Measurements from ENCODE around the gene CPSF4L. TPM values are rescaled to one million over a fixed set of nuclear protein-coding genes. Genes with fewer than 3 reads are reported as not detected.

CPSF4L gene
- total RNA-seq, 1 experiment from 2014 or later = not detected

- no peak for ATAC-seq
Observed at GRCh38 chr17:73205459-73205961, 56.2 kb downstream of the CPSF4L start.

GRCh38 chr17:73203788-73204479 is 57.7 kb downstream of the CPSF4L start:
- CTCF ChIA-PET = no interaction called here
- ATAC-seq = no peak
- H3K4me1 Mint-ChIP-seq = no peaks in the 10 kb centered on the region
- TF ChIP-seq E2F5 (CRISPR knock-in tag; IDR thresholded peaks at IDR 0.05) (no peak), OVOL2 (CRISPR knock-in tag; IDR thresholded peaks at IDR 0.05; ENCODE audit: borderline replicate concordance) (no peak), TP53 (CRISPR knock-in tag; IDR thresholded peaks at IDR 0.05) (no peak), ETV6 (CRISPR knock-in tag; IDR thresholded peaks at IDR 0.05) (no peak), ZMAT4 (CRISPR knock-in tag; IDR thresholded peaks at IDR 0.05) (no peak), ZNF423 (CRISPR knock-in tag; IDR thresholded peaks at IDR 0.05) (no peak), IRF1 (CRISPR knock-in tag; IDR thresholded peaks at IDR 0.05) (no peak), IRF2 (CRISPR knock-in tag; IDR thresholded peaks at IDR 0.05; ENCODE audit: borderline replicate concordance, low read depth) (no peak), ZNF425 (CRISPR knock-in tag; conservative IDR thresholded peaks at IDR 0.05) (no peak), GABPB1 (CRISPR knock-in tag; IDR thresholded peaks at IDR 0.05) (no peak)
- DNase-seq (ENCODE audit: low spot score) = no peak
- no peaks in the 10 kb centered on the region for H3K27me3 Mint-ChIP-seq (ENCODE audit: low read depth)
- no peaks in the 10 kb centered on the region for H3K9me3 Mint-ChIP-seq
- H3K4me3 Mint-ChIP-seq = no peak overlapping the region
- peaks cover 83% of the 10 kb centered on the region for H3K36me3 Mint-ChIP-seq
- POLR2A ChIA-PET = no interaction called here
- H3K27ac Mint-ChIP-seq = peak overlapping the region; percentile 70; the same call in 1 of the 2 replicates

More at GRCh38 chr17:73205459-73205961, 56.2 kb downstream of the CPSF4L start:
- no peak for DNase-seq (ENCODE audit: low spot score)
- POLR2A ChIA-PET = no interaction called here
- H3K9me3 Mint-ChIP-seq = no peaks in the 10 kb centered on the region
- no peak overlapping the region for H3K4me3 Mint-ChIP-seq
- peaks cover 70% of the 10 kb centered on the region for H3K36me3 Mint-ChIP-seq
- H3K27ac Mint-ChIP-seq = no peak overlapping the region
- CTCF ChIA-PET = no interaction called here
- H3K27me3 Mint-ChIP-seq (ENCODE audit: low read depth) = no peaks in the 10 kb centered on the region
- TF ChIP-seq GABPB1 (CRISPR knock-in tag; IDR thresholded peaks at IDR 0.05) = 0 out of 2 replicates have a peak, but pooled peaks have one; percentile 35
- TF ChIP-seq ELF4 (CRISPR knock-in tag; IDR thresholded peaks at IDR 0.05; ENCODE audit: low read depth) = no peak
- H3K4me1 Mint-ChIP-seq = no peaks in the 10 kb centered on the region

- no peak for ATAC-seq
- H3K4me1 Mint-ChIP-seq = no peaks in the 10 kb centered on the region
- no peak overlapping the region for H3K4me3 Mint-ChIP-seq
- CTCF ChIA-PET = no interaction called here
- POLR2A ChIA-PET = no interaction called here
- DNase-seq (ENCODE audit: low spot score) = no peak
- H3K36me3 Mint-ChIP-seq = peaks cover 83% of the 10 kb centered on the region
- no peak overlapping the region for H3K27ac Mint-ChIP-seq
- no peaks in the 10 kb centered on the region for H3K27me3 Mint-ChIP-seq (ENCODE audit: low read depth)
- H3K9me3 Mint-ChIP-seq = no peaks in the 10 kb centered on the region
- TF ChIP-seq SOX15 (CRISPR knock-in tag; IDR thresholded peaks at IDR 0.05) (no peak), JAZF1 (CRISPR knock-in tag; IDR thresholded peaks at IDR 0.05) (no peak), ZNF121 (CRISPR knock-in tag; IDR thresholded peaks at IDR 0.05) (no peak), AR (CRISPR knock-in tag; IDR thresholded peaks at IDR 0.05) (no peak), CDX4 (CRISPR knock-in tag; IDR thresholded peaks at IDR 0.05; ENCODE audit: borderline replicate concordance) (no peak), ELF4 (CRISPR knock-in tag; IDR thresholded peaks at IDR 0.05; ENCODE audit: low read depth) (no peak), FOXP1 (CRISPR knock-in tag; IDR thresholded peaks at IDR 0.05; ENCODE audit: borderline replicate concordance) (no peak), ZNF232 (CRISPR knock-in tag; IDR thresholded peaks at IDR 0.05) (no peak), NFATC4 (CRISPR knock-in tag; IDR thresholded peaks at IDR 0.05) (no peak), RORB (CRISPR knock-in tag; IDR thresholded peaks at IDR 0.05) (no peak), ZNF263 (CRISPR knock-in tag; IDR thresholded peaks at IDR 0.05; ENCODE audit: low read depth) (no peak), USF2 (CRISPR knock-in tag; IDR thresholded peaks at IDR 0.05) (no peak)
Observed at GRCh38 chr17:73203135-73203787, 58.4 kb downstream of the CPSF4L start.

All from WTC11 (cell line).